ENCODE data around the gene NIPSNAP2.
"Not testable (repeated sequence)": the region's sequence is repeated elsewhere in the genome, so short reads cannot be mapped to it uniquely, and the experiment has no call there.

Gene NIPSNAP2

GRCh38 chr7:55964261-55965099 lies at the start of gene NIPSNAP2:
TSS of gene NIPSNAP2 (plus strand) at chr7:55964585. CDS start at chr7:55964610, 25 bp downstream.
- peaks cover 35% of the 10 kb centered on the region for H3K4me1 Mint-ChIP-seq
- peak; percentile 89 for ATAC-seq

DNA sequence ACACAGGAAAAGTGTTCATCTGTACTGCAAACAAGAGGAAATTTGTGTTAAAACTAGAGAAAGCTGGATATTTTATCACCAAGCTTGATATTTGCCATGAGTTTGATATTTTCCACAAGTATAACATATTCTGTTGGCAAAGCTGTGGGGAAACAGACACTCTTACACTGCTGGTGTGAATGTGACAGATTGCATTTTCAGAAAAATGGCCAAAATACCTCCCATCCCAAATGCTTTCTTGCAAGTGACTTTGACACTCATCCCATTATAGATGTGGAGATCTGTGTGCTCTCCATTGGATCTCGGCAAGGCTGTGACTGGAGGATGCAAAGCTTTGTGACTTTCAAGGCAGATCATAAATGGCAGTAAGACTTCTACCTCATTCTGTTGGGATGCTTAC lies 46.6 kb upstream of the NIPSNAP2 start:
- no peak for DNase-seq
- Mint-ChIP-seq H3K9me3 (no peaks in the 10 kb centered on the region), H3K27me3 (no peaks in the 10 kb centered on the region), H3K4me3 (no peak overlapping the region), H3K27ac (no peak overlapping the region), H3K4me1 (peaks cover 3% of the 10 kb centered on the region)
- ATAC-seq = no peak

More at GRCh38 chr7:55964261-55965099, at the start of gene NIPSNAP2:
- Mint-ChIP-seq H3K9me3 (no peaks in the 10 kb centered on the region), H3K27ac (peak within 1 kb of the TSS; percentile 90), H3K4me3 (peak within 1 kb of the TSS; percentile 86 to 89), H3K27me3 (no peaks in the 10 kb centered on the region)
- peak; percentile 71 to 77 for DNase-seq

GRCh38 chr7:55928006-55928767 lies 36.2 kb upstream of the NIPSNAP2 start:
- no peak for DNase-seq

GRCh38 chr7:55931421-55932151 lies 32.8 kb upstream of the NIPSNAP2 start:
- Mint-ChIP-seq H3K4me3 (no peak overlapping the region), H3K27me3 (no peaks in the 10 kb centered on the region), H3K9me3 (peaks cover 3 to 6% of the 10 kb centered on the region in 2 donors), H3K4me1 (no peaks in the 10 kb centered on the region), H3K27ac (no peak overlapping the region)
- no peak for DNase-seq
- no peak for ATAC-seq

More at GRCh38 chr7:55928006-55928767, 36.2 kb upstream of the NIPSNAP2 start:
- H3K9me3 Mint-ChIP-seq = no peaks in the 10 kb centered on the region
- H3K27me3 Mint-ChIP-seq = no peaks in the 10 kb centered on the region
- ATAC-seq = no peak
- H3K4me3 Mint-ChIP-seq = no peak overlapping the region
- H3K27ac Mint-ChIP-seq = no peak overlapping the region
- no peaks in the 10 kb centered on the region for H3K4me1 Mint-ChIP-seq

- H3K4me3 Mint-ChIP-seq = no peak overlapping the region
Measured at GRCh38 chr7:55939514-55940123, 24.8 kb upstream of the NIPSNAP2 start.

DNA sequence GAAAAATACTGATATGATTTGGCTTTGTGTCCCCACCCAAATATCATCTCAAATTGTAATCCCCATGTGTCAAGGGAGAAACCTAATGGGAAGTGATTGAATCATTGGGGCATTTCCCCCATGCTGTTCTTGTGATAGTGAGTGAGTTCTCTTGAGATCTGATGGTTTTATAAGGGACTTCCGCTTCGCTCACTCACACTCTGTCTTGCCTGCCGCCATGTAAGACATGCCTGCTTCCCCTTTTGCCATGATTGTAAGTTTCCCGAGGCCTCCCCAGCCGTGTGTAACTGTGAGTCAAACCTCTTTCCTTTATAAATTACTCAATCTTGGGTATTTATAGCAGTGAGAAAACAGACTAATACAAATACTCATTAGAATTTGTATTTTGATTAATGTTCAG lies 17.8 kb upstream of the NIPSNAP2 start:
- H3K4me3 Mint-ChIP-seq = no peak overlapping the region
- no peak for DNase-seq
- H3K27ac Mint-ChIP-seq = no peak overlapping the region
- no peak for ATAC-seq
- peaks cover 1% of the 10 kb centered on the region for H3K4me1 Mint-ChIP-seq
- H3K9me3 Mint-ChIP-seq = peaks cover 20 to 25% of the 10 kb centered on the region in 2 donors
- H3K27me3 Mint-ChIP-seq = no peaks in the 10 kb centered on the region

More at GRCh38 chr7:55939514-55940123, 24.8 kb upstream of the NIPSNAP2 start:
- Mint-ChIP-seq H3K4me1 (no peaks in the 10 kb centered on the region), H3K27ac (no peak overlapping the region), H3K9me3 (peaks cover 46 to 57% of the 10 kb centered on the region in 2 donors), H3K27me3 (no peaks in the 10 kb centered on the region)
- DNase-seq (no peak), ATAC-seq (no peak)

- Mint-ChIP-seq H3K4me1 (peaks cover 27% of the 10 kb centered on the region), H3K27ac (peak within 1 kb of the TSS; percentile 95 to 99), H3K9me3 (peaks cover 1 to 5% of the 10 kb centered on the region in 2 donors), H3K27me3 (no peaks in the 10 kb centered on the region), H3K4me3 (peak within 1 kb of the TSS; percentile 92 to 99)
- peak; percentile 90 to 92 for DNase-seq
- peak; percentile 100 for ATAC-seq
Measured at GRCh38 chr7:55951637-55952351, 12.6 kb upstream of the NIPSNAP2 start, which contains the start of gene MRPS17. TSS of gene MRPS17 (plus strand) at chr7:55951877. CDS start at chr7:55953196, 1,319 bp downstream.

DNA sequence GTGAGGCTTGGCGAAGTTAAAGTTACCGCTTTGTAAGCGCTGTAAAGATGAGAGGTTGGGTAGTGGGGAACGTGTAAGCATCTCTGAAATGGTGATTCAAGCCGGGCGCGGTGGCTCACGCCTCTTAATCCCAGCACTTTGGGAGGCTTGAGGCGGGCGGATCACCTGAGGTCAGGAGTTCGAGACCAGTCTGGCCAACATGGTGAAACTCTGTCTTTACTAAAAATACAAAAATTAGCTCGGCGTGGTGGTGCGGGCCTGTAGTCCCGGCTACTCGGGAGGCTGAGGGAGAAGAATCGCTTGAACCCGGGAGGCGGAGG lies 12.1 kb upstream of the NIPSNAP2 start:
- Mint-ChIP-seq H3K27ac (peak overlapping the region; percentile 95 to 99), H3K4me3 (peak overlapping the region; percentile 92 to 99), H3K4me1 (peaks cover 27% of the 10 kb centered on the region)
- ATAC-seq = peak; percentile 10
- H3K9me3 Mint-ChIP-seq, DNase-seq, H3K27me3 Mint-ChIP-seq: not testable (repeated sequence)

GRCh38 chr7:55953707-55954475 lies 10.5 kb upstream of the NIPSNAP2 start:
- ATAC-seq = no peak
- DNase-seq = no peak
- H3K27me3 Mint-ChIP-seq = no peaks in the 10 kb centered on the region
- H3K27ac Mint-ChIP-seq = peak overlapping the region in 1 of 2 donors; percentile 99
- peaks cover 0 to 5% of the 10 kb centered on the region in 2 donors for H3K9me3 Mint-ChIP-seq
- H3K4me1 Mint-ChIP-seq = peaks cover 27% of the 10 kb centered on the region
- no peak overlapping the region for H3K4me3 Mint-ChIP-seq

DNA sequence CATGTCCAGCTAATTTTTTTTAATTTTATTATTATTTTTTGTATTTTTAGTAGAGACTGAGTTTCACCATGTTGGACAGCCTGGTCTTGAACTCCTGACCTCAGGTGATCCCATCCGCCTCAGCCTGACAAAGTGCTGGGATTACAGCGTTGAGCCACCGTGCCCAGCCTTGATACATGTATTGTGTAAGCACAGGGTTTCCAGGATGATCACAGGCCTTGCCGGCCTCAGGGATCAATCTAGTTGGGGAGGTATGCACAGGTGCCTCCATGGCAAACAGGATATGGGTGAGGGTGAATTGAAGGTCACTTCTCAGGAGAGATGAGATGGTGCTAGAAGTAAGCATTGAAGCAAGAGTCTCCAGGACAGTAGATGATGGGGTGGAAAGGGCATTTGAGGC lies 7.2 kb upstream of the NIPSNAP2 start:
- no peaks in the 10 kb centered on the region for H3K27me3 Mint-ChIP-seq
- H3K4me3 Mint-ChIP-seq = no peak overlapping the region
- peak overlapping the region in 1 of 2 donors; percentile 4 for H3K27ac Mint-ChIP-seq
- H3K9me3 Mint-ChIP-seq = no peaks in the 10 kb centered on the region
- ATAC-seq (no peak), DNase-seq (no peak)
- peaks cover 21% of the 10 kb centered on the region for H3K4me1 Mint-ChIP-seq

- peaks cover 27% of the 10 kb centered on the region for H3K4me1 Mint-ChIP-seq
- no peak for DNase-seq
- no peak overlapping the region for H3K4me3 Mint-ChIP-seq
- no peaks in the 10 kb centered on the region for H3K27me3 Mint-ChIP-seq
- no peak for ATAC-seq
- no peaks in the 10 kb centered on the region for H3K9me3 Mint-ChIP-seq
- no peak overlapping the region for H3K27ac Mint-ChIP-seq
Measured at GRCh38 chr7:55962014-55962413, 2.4 kb upstream of the NIPSNAP2 start.

DNA sequence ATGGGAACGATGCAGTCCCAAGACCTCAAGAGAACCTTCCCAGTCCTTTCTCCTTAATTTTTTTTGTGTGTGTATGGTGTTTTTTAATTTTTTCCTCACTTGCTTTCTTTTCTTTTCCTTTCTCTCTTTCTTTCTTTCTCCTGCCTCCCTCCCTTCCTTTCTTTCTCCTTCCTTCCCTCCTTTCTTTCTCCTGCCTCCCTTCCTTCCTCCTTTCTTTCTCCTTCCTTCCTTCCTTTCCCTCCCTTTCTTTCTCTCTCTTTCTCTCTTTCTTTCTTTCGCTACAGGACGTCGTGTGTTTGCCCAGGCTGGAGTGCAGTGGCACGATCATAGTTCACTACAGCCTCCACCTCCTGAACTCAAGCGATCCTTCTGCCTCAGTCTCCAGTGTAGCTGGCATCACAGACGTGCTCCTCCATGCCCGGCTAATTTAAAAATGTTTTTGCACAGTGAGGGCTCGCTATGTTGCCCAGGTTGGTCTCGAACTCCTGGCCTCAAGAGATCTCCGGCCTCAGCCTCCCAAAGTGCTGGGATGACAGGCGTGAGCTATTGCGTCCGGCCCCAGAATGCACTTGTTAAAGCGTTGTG lies 709 bp upstream of the NIPSNAP2 start:
- Mint-ChIP-seq H3K4me3 (peak overlapping the region; percentile 73 to 76), H3K27me3 (no peaks in the 10 kb centered on the region), H3K9me3 (no peaks in the 10 kb centered on the region), H3K27ac (peak overlapping the region; percentile 3 to 90), H3K4me1 (peaks cover 27% of the 10 kb centered on the region)
- ATAC-seq (no peak), DNase-seq (no peak)

GRCh38 chr7:55965100-55965470 lies 700 bp downstream of the NIPSNAP2 start:
- H3K9me3 Mint-ChIP-seq = no peaks in the 10 kb centered on the region
- peaks cover 41% of the 10 kb centered on the region for H3K4me1 Mint-ChIP-seq
- ATAC-seq (no peak), DNase-seq (no peak)
- no peaks in the 10 kb centered on the region for H3K27me3 Mint-ChIP-seq
- H3K4me3 Mint-ChIP-seq = peak overlapping the region; percentile 86 to 89
- H3K27ac Mint-ChIP-seq = peak overlapping the region; percentile 51 to 69

Measured in stimulated activated naive CD8-positive, alpha-beta T cell treated with anti-CD3 and anti-CD28 coated beads, Interleukin-15, amount 100 ng/mL, for 72 hours (primary cell).